Measurements from ENCODE around the gene SNED1.
"Not testable (repeated sequence)": the region's sequence is repeated elsewhere in the genome, so short reads cannot be mapped to it uniquely, and the experiment has no call there.

The SNED1 gene

GRCh38 chr2:240972201-240972600 is 26.2 kb upstream of the SNED1 start:
- FAIRE-seq (no peak), DNase-seq (ENCODE audit: insufficient read length, low spot score) (no peak)
- TF ChIP-seq SPI1 (IDR thresholded peaks at IDR 0.05; ENCODE audit: low read depth, low read length) (no peak), PAX5 (IDR thresholded peaks at IDR 0.05; ENCODE audit: insufficient read depth, low read length, severe bottlenecking) (no peak), TAF1 (IDR thresholded peaks at IDR 0.05; ENCODE audit: low read depth, low read length) (no peak), POLR2A (IDR thresholded peaks at IDR 0.05; ENCODE audit: low read depth, low read length) (no peak), POU2F2 (IDR thresholded peaks at IDR 0.05; ENCODE audit: low read depth, low read length) (no peak), POLR2AphosphoS5 (IDR thresholded peaks at IDR 0.05; ENCODE audit: low read depth, low read length) (no peak)

DNA sequence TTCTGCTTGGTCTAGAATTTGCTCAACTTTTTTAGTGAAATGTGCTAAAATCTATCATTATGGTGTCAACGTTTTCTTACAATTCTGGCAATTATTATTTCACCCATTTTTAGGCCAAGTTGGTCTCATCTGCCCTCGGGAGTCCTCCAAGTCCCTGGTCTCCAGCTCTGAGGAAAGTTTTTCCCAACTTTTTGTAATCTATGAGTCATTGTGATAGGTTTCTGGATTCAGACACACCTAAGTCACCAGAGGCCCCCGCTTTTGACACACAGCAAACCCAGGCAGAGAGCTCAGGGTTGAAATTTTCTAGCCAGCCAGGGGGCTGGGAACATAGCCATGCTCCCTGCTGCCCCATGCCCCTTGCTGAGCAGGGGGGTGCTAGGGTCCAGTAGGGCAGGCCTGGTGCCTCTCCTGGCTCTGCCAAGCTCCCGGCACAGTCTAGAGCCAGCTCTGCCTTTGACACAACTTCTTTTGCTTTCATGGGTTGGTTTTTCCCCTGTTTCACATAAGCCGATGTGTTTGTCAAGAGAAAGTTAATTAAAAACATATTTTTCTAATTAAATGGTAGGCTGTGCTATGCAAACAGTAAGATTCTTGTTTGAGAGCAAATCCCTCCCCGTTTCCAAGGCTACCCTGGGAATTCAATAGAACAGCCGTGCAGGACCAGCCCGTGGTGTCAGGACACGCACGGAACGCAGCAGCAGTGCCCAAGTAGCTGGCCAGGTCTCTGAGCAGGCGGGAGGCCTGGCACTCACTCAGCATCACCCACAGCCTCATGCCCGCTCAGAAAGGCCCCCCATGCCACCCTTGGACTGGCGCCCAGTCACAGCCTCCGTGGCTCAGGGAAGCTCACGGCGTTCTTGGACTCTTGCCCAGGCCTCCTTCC is 25.5 kb upstream of the SNED1 start:
- no peak for DNase-seq (ENCODE audit: insufficient read length, low spot score)
- no peak for FAIRE-seq
- TF ChIP-seq POLR2AphosphoS5 (IDR thresholded peaks at IDR 0.05; ENCODE audit: low read depth, low read length) (no peak), SPI1 (IDR thresholded peaks at IDR 0.05; ENCODE audit: low read depth, low read length) (no peak), TAF1 (IDR thresholded peaks at IDR 0.05; ENCODE audit: low read depth, low read length) (no peak), PAX5 (IDR thresholded peaks at IDR 0.05; ENCODE audit: insufficient read depth, low read length, severe bottlenecking) (no peak), POU2F2 (IDR thresholded peaks at IDR 0.05; ENCODE audit: low read depth, low read length) (no peak), POLR2A (IDR thresholded peaks at IDR 0.05; ENCODE audit: low read depth, low read length) (no peak)

GRCh38 chr2:240974771-240975572 is 23.4 kb upstream of the SNED1 start:
- no peak for DNase-seq (ENCODE audit: insufficient read length, low spot score)
- TF ChIP-seq POLR2AphosphoS5 (IDR thresholded peaks at IDR 0.05; ENCODE audit: low read depth, low read length) (no peak), POU2F2 (IDR thresholded peaks at IDR 0.05; ENCODE audit: low read depth, low read length) (no peak), SPI1 (IDR thresholded peaks at IDR 0.05; ENCODE audit: low read depth, low read length) (no peak), PAX5 (IDR thresholded peaks at IDR 0.05; ENCODE audit: insufficient read depth, low read length, severe bottlenecking) (no peak), POLR2A (IDR thresholded peaks at IDR 0.05; ENCODE audit: low read depth, low read length) (no peak), TAF1 (IDR thresholded peaks at IDR 0.05; ENCODE audit: low read depth, low read length) (no peak)
- FAIRE-seq: no peak

GRCh38 chr2:240975903-240976302 is 22.5 kb upstream of the SNED1 start:
- FAIRE-seq; DNase-seq (ENCODE audit: insufficient read length, low spot score): not testable (repeated sequence)

DNA sequence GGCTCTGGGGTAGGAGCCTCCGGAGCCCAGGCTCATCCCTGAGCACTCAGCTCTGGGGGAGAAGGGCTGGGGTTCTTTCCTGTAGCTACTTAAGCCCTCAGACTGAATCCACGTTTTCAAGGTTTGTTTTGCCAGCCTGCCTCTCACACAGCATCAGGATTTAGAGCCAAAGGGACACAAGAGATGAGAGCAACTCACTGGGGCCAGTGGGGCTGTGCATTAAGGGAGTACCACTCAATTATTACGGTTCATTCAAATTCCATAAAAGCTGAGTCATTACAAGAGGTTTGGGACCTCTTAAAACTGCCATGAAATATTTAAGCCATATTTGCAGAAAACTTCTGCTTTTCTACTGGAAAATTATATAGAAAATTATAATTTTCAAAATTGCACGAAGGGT is 17.1 kb upstream of the SNED1 start:
- DNase-seq (ENCODE audit: insufficient read length, low spot score) (no peak), FAIRE-seq (no peak)
- TF ChIP-seq SPI1 (IDR thresholded peaks at IDR 0.05; ENCODE audit: low read depth, low read length): no peak
- TF ChIP-seq POU2F2 (IDR thresholded peaks at IDR 0.05; ENCODE audit: low read depth, low read length): no peak
- TF ChIP-seq TAF1 (IDR thresholded peaks at IDR 0.05; ENCODE audit: low read depth, low read length): no peak
- TF ChIP-seq POLR2A (IDR thresholded peaks at IDR 0.05; ENCODE audit: low read depth, low read length): no peak
- TF ChIP-seq PAX5 (IDR thresholded peaks at IDR 0.05; ENCODE audit: insufficient read depth, low read length, severe bottlenecking): no peak
- no peak for TF ChIP-seq POLR2AphosphoS5 (IDR thresholded peaks at IDR 0.05; ENCODE audit: low read depth, low read length)

GRCh38 chr2:240981871-240982800 is 16.3 kb upstream of the SNED1 start:
- TF ChIP-seq TAF1 (IDR thresholded peaks at IDR 0.05; ENCODE audit: low read depth, low read length) (no peak), PAX5 (IDR thresholded peaks at IDR 0.05; ENCODE audit: insufficient read depth, low read length, severe bottlenecking) (no peak), POU2F2 (IDR thresholded peaks at IDR 0.05; ENCODE audit: low read depth, low read length) (no peak), SPI1 (IDR thresholded peaks at IDR 0.05; ENCODE audit: low read depth, low read length) (no peak)
- FAIRE-seq (no peak), DNase-seq (ENCODE audit: insufficient read length, low spot score) (no peak)

DNA sequence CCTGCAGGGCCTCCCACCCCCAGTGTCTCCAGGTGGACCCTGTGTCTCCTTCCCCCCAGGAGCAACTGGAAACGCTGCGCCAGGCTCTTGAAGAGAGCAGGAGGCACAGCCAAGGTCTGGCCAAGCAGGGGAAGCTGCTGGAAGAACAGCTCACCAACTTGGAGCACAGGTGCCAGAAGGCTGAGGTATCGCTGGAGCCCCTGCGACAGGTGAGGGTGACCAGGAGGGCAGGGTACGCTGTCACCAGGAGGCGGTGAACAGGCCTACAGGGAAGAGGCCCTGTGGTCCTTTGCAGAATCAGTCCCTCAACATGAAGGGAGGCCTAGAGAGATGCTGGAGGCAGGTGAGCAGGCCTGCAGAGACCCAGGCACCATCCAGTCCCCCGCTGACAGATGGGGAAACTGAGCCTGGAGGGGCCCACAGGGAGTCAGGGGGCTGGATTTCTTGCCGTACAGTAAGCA is 15.6 kb upstream of the SNED1 start:
- no peak for FAIRE-seq
- TF ChIP-seq POLR2AphosphoS5 (IDR thresholded peaks at IDR 0.05; ENCODE audit: low read depth, low read length): no peak
- TF ChIP-seq SPI1 (IDR thresholded peaks at IDR 0.05; ENCODE audit: low read depth, low read length): no peak
- TF ChIP-seq TAF1 (IDR thresholded peaks at IDR 0.05; ENCODE audit: low read depth, low read length): no peak
- no peak for TF ChIP-seq POLR2A (IDR thresholded peaks at IDR 0.05; ENCODE audit: low read depth, low read length)
- no peak for TF ChIP-seq PAX5 (IDR thresholded peaks at IDR 0.05; ENCODE audit: insufficient read depth, low read length, severe bottlenecking)
- no peak for TF ChIP-seq POU2F2 (IDR thresholded peaks at IDR 0.05; ENCODE audit: low read depth, low read length)
- no peak for DNase-seq (ENCODE audit: insufficient read length, low spot score)

DNA sequence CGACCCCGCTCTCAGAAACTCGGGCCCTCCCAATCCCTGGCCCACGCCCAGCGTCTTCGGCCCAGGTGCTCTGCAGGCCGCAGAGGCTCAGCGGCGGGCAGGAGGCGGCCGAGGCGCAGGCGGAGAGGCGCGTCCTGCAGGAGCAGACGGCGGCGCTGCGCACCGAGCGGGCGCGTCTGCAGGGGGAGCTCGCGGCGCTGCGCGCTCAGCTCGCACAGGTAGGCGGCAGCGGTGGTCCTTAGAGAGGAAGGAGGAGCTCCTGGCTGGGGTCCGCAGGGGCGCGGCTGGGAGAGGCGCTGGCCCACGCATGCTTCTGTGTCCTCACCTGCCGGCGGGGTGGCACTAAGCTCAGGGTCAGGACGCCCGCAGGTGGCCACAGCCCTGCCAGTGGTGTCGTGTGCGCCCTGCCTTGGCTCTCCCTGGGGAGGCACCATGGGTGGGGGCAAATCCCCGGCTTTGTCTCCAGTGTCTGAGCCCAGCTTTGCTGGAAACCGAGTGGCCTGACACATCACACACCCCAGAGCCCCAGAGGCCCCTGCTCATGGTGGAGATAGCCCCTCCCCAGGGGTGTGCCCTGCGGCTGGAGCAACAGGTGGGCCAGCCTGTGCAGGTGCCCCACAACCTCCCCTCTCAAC is 14.9 kb upstream of the SNED1 start:
- DNase-seq (ENCODE audit: insufficient read length, low spot score): peak; percentile 81
- TF ChIP-seq POU2F2 (IDR thresholded peaks at IDR 0.05; ENCODE audit: low read depth, low read length): no peak
- TF ChIP-seq TAF1 (IDR thresholded peaks at IDR 0.05; ENCODE audit: low read depth, low read length): no peak
- TF ChIP-seq PAX5 (IDR thresholded peaks at IDR 0.05; ENCODE audit: insufficient read depth, low read length, severe bottlenecking): no peak
- TF ChIP-seq SPI1 (IDR thresholded peaks at IDR 0.05; ENCODE audit: low read depth, low read length): no peak
- no peak for TF ChIP-seq POLR2A (IDR thresholded peaks at IDR 0.05; ENCODE audit: low read depth, low read length)
- TF ChIP-seq POLR2AphosphoS5 (IDR thresholded peaks at IDR 0.05; ENCODE audit: low read depth, low read length): no peak
- peak; percentile 81 for FAIRE-seq
